ENCODE results near the gene CADPS. TPM values are rescaled to one million over a fixed set of nuclear protein-coding genes. Genes with fewer than 3 reads are reported as not detected.
A peak's percentile ranks its signal among the peaks of the same experiment; 100 is the strongest.

Gene CADPS
- polyA plus RNA-seq, 1 donor (not counting 4 experiments of a cell fraction or from before 2014, with no cell fraction given), result not detected

DNA sequence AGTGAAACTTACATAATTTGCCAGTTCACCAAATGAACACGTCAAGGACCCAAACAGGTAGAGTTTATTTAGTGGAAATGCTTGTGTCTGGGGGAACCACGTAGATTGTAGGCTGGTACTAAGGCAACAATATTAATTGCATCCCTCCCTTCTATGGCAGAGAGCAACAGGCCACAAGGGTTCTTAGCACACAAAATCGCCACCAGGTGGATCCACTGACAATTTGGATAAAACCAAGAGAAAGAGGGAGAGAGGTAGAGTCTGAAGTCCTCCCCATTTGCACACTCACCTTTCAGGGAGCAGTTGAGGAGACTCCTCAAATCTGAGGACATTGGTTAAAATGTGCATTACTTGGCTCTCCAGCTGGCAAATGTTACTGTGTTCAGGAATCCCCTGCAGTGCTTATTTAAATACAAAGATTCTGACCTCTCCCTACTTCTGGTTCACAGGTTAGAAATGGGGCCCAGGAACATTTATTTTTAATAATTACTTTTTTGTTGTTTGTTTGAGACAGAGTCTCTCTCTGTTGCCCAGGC, 320.9 kb downstream of the CADPS start:
- no peaks in the 10 kb centered on the region for H3K36me3 ChIP-seq (ENCODE audit: control insufficient read depth in 2 of 2, extremely low read depth in 1 of 2, insufficient read depth in 2 of 2, low read length in 2 of 2)
- DNase-seq (ENCODE audit: low read depth, low spot score), result no peak
- dilution Hi-C loops (cut with MboI; ENCODE audit: extremely low pct_ligation_motif_present, low sequenced_read_pairs), result no loop called here
- TF ChIP-seq EZH2 (IDR thresholded peaks at IDR 0.05; ENCODE audit: low read length), result no peak
- TF ChIP-seq, protein P1, sequence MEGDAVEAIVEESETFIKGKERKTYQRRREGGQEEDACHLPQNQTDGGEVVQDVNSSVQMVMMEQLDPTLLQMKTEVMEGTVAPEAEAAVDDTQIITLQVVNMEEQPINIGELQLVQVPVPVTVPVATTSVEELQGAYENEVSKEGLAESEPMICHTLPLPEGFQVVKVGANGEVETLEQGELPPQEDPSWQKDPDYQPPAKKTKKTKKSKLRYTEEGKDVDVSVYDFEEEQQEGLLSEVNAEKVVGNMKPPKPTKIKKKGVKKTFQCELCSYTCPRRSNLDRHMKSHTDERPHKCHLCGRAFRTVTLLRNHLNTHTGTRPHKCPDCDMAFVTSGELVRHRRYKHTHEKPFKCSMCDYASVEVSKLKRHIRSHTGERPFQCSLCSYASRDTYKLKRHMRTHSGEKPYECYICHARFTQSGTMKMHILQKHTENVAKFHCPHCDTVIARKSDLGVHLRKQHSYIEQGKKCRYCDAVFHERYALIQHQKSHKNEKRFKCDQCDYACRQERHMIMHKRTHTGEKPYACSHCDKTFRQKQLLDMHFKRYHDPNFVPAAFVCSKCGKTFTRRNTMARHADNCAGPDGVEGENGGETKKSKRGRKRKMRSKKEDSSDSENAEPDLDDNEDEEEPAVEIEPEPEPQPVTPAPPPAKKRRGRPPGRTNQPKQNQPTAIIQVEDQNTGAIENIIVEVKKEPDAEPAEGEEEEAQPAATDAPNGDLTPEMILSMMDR (optimal IDR thresholded peaks at IDR 0.05 in 1 of 3, IDR thresholded peaks at IDR 0.05 in 1 of 3, conservative IDR thresholded peaks at IDR 0.05 in 1 of 3; ENCODE audit: extremely low read depth in 1 of 3, insufficient read depth in 2 of 3, low read length in 3 of 3), result peak; percentile 36 to 48 (median 45)
- peaks cover 9% of the 10 kb centered on the region for H3K27me3 ChIP-seq (ENCODE audit: control insufficient read depth, extremely low read depth, insufficient read depth, low read length)
- no peaks in the 10 kb centered on the region for H3K4me1 ChIP-seq (ENCODE audit: control insufficient read depth, extremely low read depth, insufficient read depth, low read length)
- no peaks in the 10 kb centered on the region for H3K9me1 ChIP-seq (ENCODE audit: control insufficient read depth, extremely low read depth, insufficient read depth, low read length)
- H3K27ac ChIP-seq (ENCODE audit: control insufficient read depth, insufficient read depth, low read length), result no peak overlapping the region
- no peak overlapping the region for H3K4me3 ChIP-seq (ENCODE audit: control insufficient read depth in 2 of 3, extremely low read depth in 1 of 3, insufficient read depth in 2 of 3, low read depth in 1 of 3, low read length in 3 of 3)
- no peak overlapping the region for H3K9ac ChIP-seq (ENCODE audit: control insufficient read depth, extremely low read depth, insufficient read depth, low read length)
- no peak overlapping the region for H2AFZ ChIP-seq (ENCODE audit: control insufficient read depth, low read length)
- no peak overlapping the region for H3K4me2 ChIP-seq (ENCODE audit: control insufficient read depth, extremely low read depth, insufficient read depth, low read depth, low read length)
- no peaks in the 10 kb centered on the region for H3K9me3 ChIP-seq (ENCODE audit: control insufficient read depth, low read depth, low read length)
- FAIRE-seq, result no peak
- no peaks in the 10 kb centered on the region for H3K79me2 ChIP-seq (ENCODE audit: control insufficient read depth, insufficient read depth, low read length)
- no peaks in the 10 kb centered on the region for H4K20me1 ChIP-seq (ENCODE audit: control insufficient read depth, extremely low read depth, insufficient read depth, low read length)

DNA sequence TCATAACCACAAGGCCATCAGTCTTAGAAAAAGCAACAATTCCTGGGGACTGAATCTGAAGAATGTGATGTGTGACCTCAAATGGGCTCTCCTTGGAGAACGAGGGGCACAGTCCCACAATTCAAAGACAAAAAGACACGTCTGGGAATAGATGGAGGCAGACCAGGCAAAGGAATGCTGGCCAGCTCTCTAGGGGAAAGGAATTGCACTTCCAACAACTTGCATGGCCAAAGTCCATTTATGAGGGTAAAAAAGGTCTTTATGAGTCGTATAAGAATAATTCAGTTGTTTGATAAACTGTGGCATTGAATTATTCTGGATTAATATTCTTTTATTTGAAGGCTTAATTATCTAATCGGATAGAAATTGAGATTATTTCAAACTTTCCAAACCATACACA, 321.4 kb downstream of the CADPS start:
- H3K27ac ChIP-seq (ENCODE audit: control insufficient read depth, insufficient read depth, low read length), result no peak overlapping the region
- H3K9me3 ChIP-seq (ENCODE audit: control insufficient read depth, low read depth, low read length), result no peaks in the 10 kb centered on the region
- dilution Hi-C loops (cut with MboI; ENCODE audit: extremely low pct_ligation_motif_present, low sequenced_read_pairs), result no loop called here
- no peak for TF ChIP-seq EZH2 (IDR thresholded peaks at IDR 0.05; ENCODE audit: low read length)
- TF ChIP-seq, protein P1 (optimal IDR thresholded peaks at IDR 0.05 in 1 of 3, IDR thresholded peaks at IDR 0.05 in 1 of 3, conservative IDR thresholded peaks at IDR 0.05 in 1 of 3; ENCODE audit: extremely low read depth in 1 of 3, insufficient read depth in 2 of 3, low read length in 3 of 3), result no peak
- H4K20me1 ChIP-seq (ENCODE audit: control insufficient read depth, extremely low read depth, insufficient read depth, low read length), result no peaks in the 10 kb centered on the region
- no peaks in the 10 kb centered on the region for H3K79me2 ChIP-seq (ENCODE audit: control insufficient read depth, insufficient read depth, low read length)
- H3K36me3 ChIP-seq (ENCODE audit: control insufficient read depth in 2 of 2, extremely low read depth in 1 of 2, insufficient read depth in 2 of 2, low read length in 2 of 2), result no peaks in the 10 kb centered on the region
- DNase-seq (ENCODE audit: low read depth, low spot score) (no peak), FAIRE-seq (no peak)
- no peak overlapping the region for H3K9ac ChIP-seq (ENCODE audit: control insufficient read depth, extremely low read depth, insufficient read depth, low read length)
- H3K4me3 ChIP-seq (ENCODE audit: control insufficient read depth in 2 of 3, extremely low read depth in 1 of 3, insufficient read depth in 2 of 3, low read depth in 1 of 3, low read length in 3 of 3), result no peak overlapping the region
- no peaks in the 10 kb centered on the region for H3K4me1 ChIP-seq (ENCODE audit: control insufficient read depth, extremely low read depth, insufficient read depth, low read length)
- no peaks in the 10 kb centered on the region for H3K9me1 ChIP-seq (ENCODE audit: control insufficient read depth, extremely low read depth, insufficient read depth, low read length)
- no peak overlapping the region for H2AFZ ChIP-seq (ENCODE audit: control insufficient read depth, low read length)
- H3K4me2 ChIP-seq (ENCODE audit: control insufficient read depth, extremely low read depth, insufficient read depth, low read depth, low read length), result no peak overlapping the region
- H3K27me3 ChIP-seq (ENCODE audit: control insufficient read depth, extremely low read depth, insufficient read depth, low read length), result peaks cover 9% of the 10 kb centered on the region
